NCI-H526 treated with DMSO at 0.1 percent for 48 hours (cell line): ENCODE results near the gene ULK1.

ENCODE experiments used
- DNase-seq: peaks from one replicate; lab custom pipeline; 2025; lab: John Stamatoyannopoulos, UW

The ULK1 gene

DNA sequence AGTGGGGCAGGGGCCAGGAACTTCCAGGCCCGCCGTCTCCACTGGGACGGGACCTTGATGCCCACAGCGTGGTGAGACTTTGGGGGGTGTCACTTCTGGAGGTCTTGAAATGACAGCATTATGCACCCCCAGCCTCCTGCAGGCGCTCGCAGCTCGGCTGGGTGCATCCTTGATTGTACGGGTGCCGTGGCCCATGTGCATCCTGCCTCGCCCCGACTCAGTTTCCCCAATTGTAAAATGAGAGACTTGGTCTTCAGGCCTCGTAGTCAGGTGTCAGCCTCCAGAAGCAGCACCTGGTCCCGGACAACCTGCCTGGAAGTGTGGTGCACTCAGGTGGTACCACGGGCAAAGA is 25.7 kb downstream of the ULK1 start:
- no peak for DNase-seq

GRCh38 chr12:131920902-131921840 is 26.7 kb downstream of the ULK1 start:
- DNase-seq = no peak

DNA sequence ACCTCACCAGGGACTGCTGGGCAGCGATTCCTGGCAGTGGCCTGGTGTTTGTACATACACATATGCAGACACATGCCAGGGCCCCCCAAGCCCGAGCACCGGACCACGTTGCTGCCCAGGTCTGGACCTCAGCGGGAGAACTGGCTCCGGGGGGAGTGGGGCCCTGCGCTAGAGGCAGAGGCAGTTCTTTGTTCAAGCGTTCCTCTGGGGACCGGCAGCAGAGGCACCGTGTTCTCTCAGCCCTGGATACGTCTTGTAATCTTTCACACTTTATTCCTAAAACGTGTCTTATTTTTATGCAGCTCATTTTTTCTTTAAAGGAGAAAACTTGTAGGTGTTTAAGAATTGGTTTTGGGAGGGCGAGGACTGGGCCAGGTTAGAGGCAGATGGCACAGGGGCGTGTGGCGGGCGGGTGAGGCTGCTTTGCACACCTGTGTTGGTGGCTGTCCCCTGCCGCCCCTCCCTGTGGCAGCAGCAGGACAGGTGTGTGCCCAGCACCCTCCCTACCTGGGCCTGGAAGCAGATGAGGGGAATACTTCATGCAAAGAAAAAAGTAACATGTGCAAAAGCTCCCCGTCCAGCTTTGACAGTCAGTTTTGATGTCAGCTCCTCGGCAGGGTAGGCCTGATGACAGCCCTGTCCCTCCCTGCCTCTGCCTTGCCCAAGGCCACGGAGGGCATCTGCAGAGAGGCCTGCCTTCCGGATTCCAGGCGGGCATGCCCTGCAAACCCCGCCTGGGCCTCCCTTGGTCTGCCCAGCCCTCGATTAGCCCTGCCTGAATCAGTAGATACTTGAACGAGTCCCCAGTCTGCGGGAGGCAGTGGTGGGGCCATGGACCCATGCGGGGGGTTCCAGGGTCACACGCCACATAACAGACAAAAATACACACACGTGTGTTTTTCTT is 27.7 kb downstream of the ULK1 start:
- DNase-seq = no peak

DNA sequence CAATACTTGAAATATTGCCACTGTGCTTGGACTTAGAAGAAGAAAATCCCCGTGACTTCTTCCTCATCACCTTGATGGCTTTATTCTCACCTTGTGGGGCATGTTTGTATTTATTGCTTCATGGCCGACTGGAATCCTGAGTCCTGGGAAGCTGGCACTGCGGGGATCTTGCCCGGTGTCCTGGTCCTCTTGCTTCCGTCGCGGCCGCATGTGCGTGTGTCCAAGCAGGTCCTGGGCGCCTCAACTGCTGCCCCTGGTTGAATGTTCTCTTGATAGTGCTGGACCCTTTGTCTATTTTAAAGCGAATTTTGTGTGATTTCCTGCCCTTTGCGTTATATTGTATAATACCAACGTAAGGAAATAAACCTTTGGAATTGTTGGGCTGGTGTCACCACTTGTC is 28.4 kb downstream of the ULK1 start:
- DNase-seq = no peak

DNA sequence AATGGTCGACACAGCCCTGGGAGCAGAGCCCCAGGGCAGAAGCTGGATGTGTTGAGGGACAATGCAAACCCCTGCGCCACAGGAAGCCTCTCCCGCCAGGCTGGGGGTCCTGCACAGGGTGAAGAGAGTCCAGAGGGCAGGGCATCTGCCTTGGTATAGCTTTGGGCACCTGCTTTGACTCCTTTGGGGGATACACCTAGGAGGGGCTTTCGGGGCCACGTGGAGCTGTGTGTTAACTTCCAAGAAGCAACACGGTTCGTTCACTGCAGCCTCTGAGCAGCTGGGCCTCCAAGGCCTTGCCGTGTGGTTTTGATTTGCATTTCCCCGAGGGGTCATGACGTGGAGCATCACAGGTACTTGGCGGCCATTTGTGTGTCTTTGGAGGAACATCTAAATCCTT is 28.8 kb downstream of the ULK1 start:
- peak; percentile 55 for DNase-seq

DNA sequence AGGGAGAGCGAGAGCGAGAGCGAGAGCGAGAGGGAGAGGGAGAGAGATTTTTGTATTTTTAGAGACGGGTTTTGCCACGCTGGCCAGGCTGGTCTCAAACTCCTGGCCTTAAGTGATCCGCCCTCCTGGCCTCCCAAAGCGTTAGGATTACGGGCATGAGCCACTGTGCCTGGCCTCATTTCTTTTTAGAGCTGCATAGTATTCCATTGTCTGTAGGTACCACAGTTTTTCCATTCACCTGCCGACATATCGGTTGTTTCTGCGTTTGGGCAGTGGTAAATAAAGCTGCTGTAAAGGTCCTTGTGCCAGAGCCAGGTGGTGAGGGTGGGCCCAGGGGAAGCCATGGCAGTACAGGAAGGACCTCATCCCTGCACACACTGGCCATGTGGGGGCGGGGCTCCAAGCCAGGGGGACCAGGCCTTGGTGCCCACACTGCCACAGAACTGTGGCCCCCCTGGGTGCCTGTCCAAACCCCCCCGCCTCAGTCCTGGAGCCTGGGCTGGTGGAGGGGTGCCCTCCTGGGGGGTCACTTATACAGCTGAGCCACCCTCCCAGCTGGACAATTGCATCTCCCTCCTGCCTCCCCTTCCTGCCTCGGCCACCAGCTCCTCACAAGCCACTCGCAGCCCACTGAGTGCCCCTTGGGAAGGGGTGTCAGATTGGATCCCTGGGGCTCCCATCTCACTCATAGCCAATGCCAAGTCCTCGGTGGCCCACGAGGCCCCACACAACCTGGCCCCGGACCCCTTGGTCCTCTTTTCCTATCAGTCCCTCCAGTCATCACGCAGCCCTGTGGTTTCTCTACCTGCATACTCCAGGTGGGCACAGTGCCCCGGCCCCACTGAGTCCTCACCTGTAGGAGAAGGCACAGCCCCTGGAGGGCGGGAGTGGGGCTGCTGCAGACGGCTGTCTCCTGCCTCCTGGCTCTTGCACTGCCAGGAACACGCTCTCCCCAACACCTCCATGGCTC is 33.0 kb downstream of the ULK1 start:
- DNase-seq = no peak

DNA sequence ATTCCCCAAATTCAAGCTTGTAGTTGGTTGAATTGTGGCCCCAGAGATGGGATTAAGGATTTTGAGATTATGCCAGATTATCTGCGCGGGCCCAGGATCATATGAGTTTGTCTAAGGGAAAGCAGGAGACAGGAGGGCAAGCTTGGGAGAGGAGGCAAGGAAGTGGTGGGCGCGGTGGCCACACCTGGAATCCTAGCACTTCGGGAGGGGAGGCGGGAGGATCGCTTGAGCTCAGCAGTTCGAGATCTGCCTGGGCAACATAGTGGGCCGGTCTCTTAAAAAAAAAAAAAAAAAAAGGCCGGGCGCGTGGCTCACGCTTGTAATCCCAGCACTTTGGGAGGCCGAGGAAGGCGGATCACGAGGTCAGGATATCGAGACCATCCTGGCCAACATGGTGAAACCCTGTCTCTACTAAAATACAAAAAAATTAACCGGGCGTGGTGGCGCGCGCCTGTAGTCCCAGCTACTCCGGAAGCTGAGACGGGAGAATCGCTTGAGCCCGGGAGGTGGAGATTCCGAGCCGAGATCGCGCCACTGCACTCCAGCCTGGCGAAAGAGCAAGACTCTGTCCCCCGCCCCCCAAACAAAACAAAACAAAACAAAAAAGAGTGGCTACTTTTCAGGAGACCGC is 33.8 kb downstream of the ULK1 start:
- no peak for DNase-seq

- peak; percentile 89 for DNase-seq
Measured at GRCh38 chr12:131928711-131929580, 34.5 kb downstream of the ULK1 start, which contains the start of gene PUS1. PUS1 (plus strand) TSS chr12:131929276; CDS start chr12:131929723, 447 bp downstream.

- DNase-seq = no peak
Measured at GRCh38 chr12:131929581-131930456, 35.4 kb downstream of the ULK1 start.

- DNase-seq = no peak
Measured at GRCh38 chr12:131930510-131930909, 36.1 kb downstream of the ULK1 start.

DNA sequence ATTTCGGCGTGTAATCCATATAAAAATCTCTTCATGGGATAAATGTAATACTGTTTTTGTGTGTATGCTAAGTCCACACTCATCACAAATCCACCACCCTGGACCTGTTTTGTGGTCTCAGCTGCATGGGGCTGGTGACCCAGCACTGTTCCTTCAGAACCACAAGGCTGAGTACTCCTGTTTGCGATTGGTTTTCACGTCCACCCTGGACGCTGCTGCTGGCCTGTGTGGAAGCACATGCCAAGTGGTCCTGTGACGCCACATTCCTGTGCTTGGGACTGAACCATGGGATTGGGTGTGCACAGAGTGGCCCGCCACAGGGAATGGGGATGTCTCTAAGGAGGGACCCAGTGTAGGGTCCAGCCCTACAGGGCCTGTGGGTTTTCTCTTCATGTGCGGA is 39.0 kb downstream of the ULK1 start:
- DNase-seq = no peak

GRCh38 chr12:131934535-131934934 is 40.1 kb downstream of the ULK1 start:
- no peak for DNase-seq

DNA sequence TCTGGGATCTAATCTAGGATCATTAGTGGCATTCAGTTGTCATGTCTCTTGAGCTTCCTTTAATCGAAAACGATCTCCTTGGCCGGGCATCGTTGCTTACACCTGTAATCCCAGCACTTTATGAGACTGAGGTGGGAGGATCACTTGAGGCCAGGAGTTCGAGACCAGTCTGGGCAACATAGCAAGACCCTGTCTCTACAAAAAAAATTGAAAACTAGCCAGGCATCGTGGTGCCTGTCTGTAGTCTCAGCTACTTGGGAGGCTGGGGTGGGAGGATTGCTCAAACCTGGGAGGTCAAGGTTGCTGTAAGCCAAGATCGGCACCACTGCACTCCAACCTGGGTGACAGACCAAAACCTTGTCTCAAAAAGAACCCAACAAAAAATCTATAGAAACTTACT is 43.7 kb downstream of the ULK1 start:
- no peak for DNase-seq

DNA sequence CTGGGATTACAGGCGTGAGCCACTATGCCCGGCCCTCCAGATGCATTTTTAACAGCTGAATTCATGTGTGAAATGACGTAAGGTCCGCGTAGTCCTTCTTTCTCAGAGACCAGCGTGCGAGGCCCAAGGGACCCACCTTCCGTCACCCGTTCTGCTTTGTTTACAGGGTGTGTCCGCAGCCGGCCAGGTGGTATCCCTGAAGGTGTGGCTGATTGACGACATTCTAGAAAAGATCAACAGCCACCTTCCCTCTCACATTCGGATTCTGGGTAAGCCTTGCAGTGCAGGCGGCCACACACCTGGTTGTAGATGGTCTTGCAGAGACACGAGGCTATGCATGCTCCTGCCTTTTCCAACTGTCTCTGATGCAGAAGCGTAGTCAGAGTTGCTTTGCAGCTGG is 44.6 kb downstream of the ULK1 start:
- DNase-seq = no peak

DNA sequence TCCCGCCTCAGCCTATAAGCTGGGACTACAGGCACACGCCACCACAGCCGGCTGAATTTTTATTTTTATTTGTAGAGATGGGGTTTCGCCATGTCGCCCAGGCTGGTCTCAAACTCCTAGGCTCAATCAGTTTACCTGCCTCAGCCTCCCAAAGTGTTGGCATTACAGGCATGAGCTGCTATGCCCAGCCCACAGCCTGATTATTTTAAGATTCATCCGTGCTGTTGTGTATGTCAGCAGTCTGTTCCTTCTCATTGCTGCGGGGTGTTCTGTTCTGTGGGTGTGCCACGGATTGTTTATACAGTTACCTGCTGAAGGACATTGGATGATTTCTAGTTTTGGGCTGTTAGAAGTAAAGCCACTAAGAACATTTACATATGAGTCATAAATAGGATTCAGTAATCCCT is 45.7 kb downstream of the ULK1 start:
- DNase-seq = no peak

- no peak for DNase-seq
Measured at GRCh38 chr12:131941116-131941986, 46.9 kb downstream of the ULK1 start.

DNA sequence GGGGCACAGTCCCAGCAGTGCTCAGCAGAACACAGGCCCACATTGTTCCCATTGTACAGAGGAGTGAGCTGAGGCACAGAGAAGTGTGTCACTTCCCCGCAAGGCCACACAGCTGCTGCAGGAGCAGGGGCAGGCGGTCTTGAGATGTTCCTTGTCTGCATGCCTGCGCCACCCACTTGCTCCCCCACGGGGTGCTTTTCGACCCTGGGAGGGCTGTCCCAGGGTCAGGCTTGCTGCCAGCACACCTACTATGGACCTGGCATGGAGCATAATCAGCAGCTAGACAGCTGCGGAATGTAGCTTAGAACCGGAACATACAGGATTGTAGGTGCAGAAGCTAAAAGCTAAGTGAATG is 47.5 kb downstream of the ULK1 start:
- no peak for DNase-seq

DNA sequence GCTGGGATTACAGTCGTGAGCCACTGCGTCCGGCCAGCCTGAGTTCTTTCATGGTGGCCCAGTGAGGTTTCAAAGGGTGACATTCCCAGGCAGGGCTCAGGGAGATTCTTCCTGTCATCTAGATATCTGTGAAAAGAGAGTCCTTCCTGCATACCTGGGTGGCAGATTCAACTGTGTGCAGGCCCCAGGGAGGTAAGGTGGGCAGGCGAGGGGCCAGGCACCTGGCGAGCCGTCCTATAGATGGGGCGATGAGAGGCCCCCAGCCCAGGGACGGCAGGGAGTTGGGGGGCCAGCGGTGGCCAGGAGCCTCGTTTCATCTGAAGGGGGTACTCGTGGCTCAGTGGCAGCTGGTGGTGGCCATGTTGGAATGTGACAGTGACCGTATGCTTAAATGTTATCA is 48.2 kb downstream of the ULK1 start:
- DNase-seq = no peak
